Measurements from ENCODE around the gene MOCS1. TPM values are rescaled to one million over a fixed set of nuclear protein-coding genes. Genes with fewer than 3 reads are reported as not detected.
A peak's percentile ranks its signal among the peaks of the same experiment; 100 is the strongest.

Gene MOCS1
- total RNA-seq, 3 donors from 2014 or later (not counting 1 experiment from before 2014, with no cell fraction given): 0.60 to 1.6 (median 1.5) TPM

DNA sequence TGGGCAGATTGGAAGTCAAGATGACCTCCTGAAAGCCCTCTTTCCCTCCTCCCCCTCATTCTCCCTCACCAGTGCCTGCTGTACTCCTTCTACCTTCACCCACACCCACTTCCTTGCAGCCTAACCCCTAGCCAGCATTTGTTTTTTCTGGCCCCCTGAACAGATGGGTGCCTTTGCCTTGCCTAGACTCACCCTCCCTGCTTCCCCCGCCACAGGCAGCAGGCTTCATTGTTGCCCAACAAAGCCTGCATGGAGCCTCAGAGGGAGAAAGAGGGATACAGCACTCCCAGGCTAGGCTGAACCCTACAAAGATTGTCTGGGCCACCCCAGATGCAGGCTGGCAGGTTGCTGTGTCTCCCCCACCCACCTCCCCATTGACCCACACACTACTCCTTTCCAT, 2.7 kb downstream of the MOCS1 start:
- no peaks in the 10 kb centered on the region for H3K36me3 ChIP-seq (ENCODE audit: control insufficient read depth, insufficient read depth, low read length)
- no peaks in the 10 kb centered on the region for H3K27me3 Mint-ChIP-seq (ENCODE audit: low read depth in 2 of 2)
- no peaks in the 10 kb centered on the region for H3K9me3 Mint-ChIP-seq
- H3K9me3 ChIP-seq (ENCODE audit: control insufficient read depth, insufficient read depth, low read length): no peaks in the 10 kb centered on the region
- no peak for TF ChIP-seq CTCF (IDR thresholded peaks at IDR 0.05)
- H3K27me3 ChIP-seq (ENCODE audit: control insufficient read depth, insufficient read depth, low read length): no peaks in the 10 kb centered on the region
- H3K4me1 ChIP-seq (ENCODE audit: control insufficient read depth, insufficient read depth, low read length): peaks cover 5% of the 10 kb centered on the region
- 100% methylated on average over 1 of the region's 1 CpG for WGBS (ENCODE audit: insufficient coverage)
- H3K4me1 Mint-ChIP-seq: peaks cover 16 to 26% of the 10 kb centered on the region in 2 donors
- DNase-seq: no peak
- intact Hi-C loops (cut with micrococcal nuclease): no loop called here
- peak overlapping the region in 1 of 2 donors; percentile 39 for H3K27ac Mint-ChIP-seq
- no peak overlapping the region for H3K4me3 ChIP-seq (ENCODE audit: low read length)
- H3K36me3 Mint-ChIP-seq: no peaks in the 10 kb centered on the region
- ATAC-seq: no peak
- no peak overlapping the region for H3K27ac ChIP-seq (ENCODE audit: low read length)
- H3K4me3 Mint-ChIP-seq: no peak overlapping the region

GRCh38 chr6:39930540-39930939, 3.7 kb downstream of the MOCS1 start:
- Mint-ChIP-seq H3K4me1 (peaks cover 15 to 32% of the 10 kb centered on the region in 2 donors), H3K27me3 (ENCODE audit: low read depth in 2 of 2) (no peaks in the 10 kb centered on the region), H3K36me3 (no peaks in the 10 kb centered on the region), H3K27ac (no peak overlapping the region), H3K9me3 (no peaks in the 10 kb centered on the region), H3K4me3 (no peak overlapping the region)
- DNase-seq: no peak
- peaks cover 5% of the 10 kb centered on the region for H3K4me1 ChIP-seq (ENCODE audit: control insufficient read depth, insufficient read depth, low read length)
- H3K9me3 ChIP-seq (ENCODE audit: control insufficient read depth, insufficient read depth, low read length): no peaks in the 10 kb centered on the region
- no peak for TF ChIP-seq CTCF (IDR thresholded peaks at IDR 0.05)
- no peaks in the 10 kb centered on the region for H3K36me3 ChIP-seq (ENCODE audit: control insufficient read depth, insufficient read depth, low read length)
- no peak overlapping the region for H3K27ac ChIP-seq (ENCODE audit: low read length)
- no peak for ATAC-seq
- WGBS (ENCODE audit: insufficient coverage): 93% methylated on average over 4 of the region's 4 CpGs
- H3K27me3 ChIP-seq (ENCODE audit: control insufficient read depth, insufficient read depth, low read length): no peaks in the 10 kb centered on the region
- intact Hi-C loops (cut with micrococcal nuclease): no loop called here
- no peak overlapping the region for H3K4me3 ChIP-seq (ENCODE audit: low read length)

DNA sequence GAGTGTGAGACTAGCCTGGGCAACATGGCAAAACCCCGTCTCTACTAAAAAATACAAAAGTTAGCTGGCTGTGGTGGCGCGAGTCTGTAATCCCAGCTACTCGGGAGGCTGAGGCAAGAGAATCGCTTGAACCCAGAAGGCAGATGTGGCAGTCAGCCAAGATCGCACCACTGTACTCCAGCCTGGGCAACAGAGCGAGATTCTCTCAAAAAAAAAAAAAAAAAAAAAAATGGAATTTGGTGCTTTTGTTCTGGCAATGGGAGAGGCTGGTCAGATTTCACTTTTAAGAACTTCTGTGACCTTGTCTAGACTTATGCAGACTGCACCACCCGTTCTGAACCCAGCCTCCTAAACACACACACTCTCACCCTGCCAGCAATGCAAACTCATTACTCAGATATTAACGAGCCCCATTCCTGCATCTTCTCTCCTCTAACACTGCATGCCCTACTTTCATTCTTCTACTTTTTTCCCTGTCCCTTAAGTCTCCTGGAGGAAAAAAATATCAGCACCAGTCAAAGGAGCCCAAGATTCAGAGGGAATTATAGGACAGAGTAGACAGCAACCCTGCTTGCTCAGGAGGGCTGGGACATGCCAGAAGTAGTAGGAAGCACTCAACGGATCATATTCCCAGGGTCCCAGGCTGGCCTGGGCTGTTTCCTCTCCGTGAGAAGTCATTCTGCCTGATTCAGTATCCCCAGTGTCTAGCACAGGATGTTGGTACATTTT, 4.4 kb downstream of the MOCS1 start:
- H3K36me3 Mint-ChIP-seq: no peaks in the 10 kb centered on the region
- WGBS (ENCODE audit: insufficient coverage): 90% methylated on average over 11 of the region's 11 CpGs
- no peak for ATAC-seq

More for the DNA sequence above, 4.4 kb downstream of the MOCS1 start:
- Histone ChIP-seq H3K4me1 (ENCODE audit: control insufficient read depth, insufficient read depth, low read length) (peaks cover 5% of the 10 kb centered on the region), H3K9me3 (ENCODE audit: control insufficient read depth, insufficient read depth, low read length) (no peaks in the 10 kb centered on the region), H3K27me3 (ENCODE audit: control insufficient read depth, insufficient read depth, low read length) (no peaks in the 10 kb centered on the region), H3K4me3 (ENCODE audit: low read length) (no peak overlapping the region), H3K36me3 (ENCODE audit: control insufficient read depth, insufficient read depth, low read length) (no peaks in the 10 kb centered on the region), H3K27ac (ENCODE audit: low read length) (no peak overlapping the region)
- Mint-ChIP-seq H3K4me3 (no peak overlapping the region), H3K27me3 (ENCODE audit: low read depth in 2 of 2) (no peaks in the 10 kb centered on the region), H3K27ac (no peak overlapping the region), H3K4me1 (peaks cover 9 to 26% of the 10 kb centered on the region in 2 donors), H3K9me3 (no peaks in the 10 kb centered on the region)
- intact Hi-C loops (cut with micrococcal nuclease): no loop called here
- DNase-seq: no peak
- no peak for TF ChIP-seq CTCF (IDR thresholded peaks at IDR 0.05)
